HG02763 (cell line): ENCODE data around the gene GAPT.
A peak's percentile ranks its signal among the peaks of the same experiment; 100 is the strongest.
"Not testable (repeated sequence)": the region's sequence is repeated elsewhere in the genome, so short reads cannot be mapped to it uniquely, and the experiment has no call there.

Source experiments
- ATAC-seq: cut with Tn5 transposase; IDR thresholded peaks from one replicate; pipeline ENCODE4 v1.9.1; 2021; ENCODE audit warnings: mild to moderate bottlenecking, moderate library complexity; ENCODE audit not compliant: unreplicated experiment

Gene GAPT

DNA sequence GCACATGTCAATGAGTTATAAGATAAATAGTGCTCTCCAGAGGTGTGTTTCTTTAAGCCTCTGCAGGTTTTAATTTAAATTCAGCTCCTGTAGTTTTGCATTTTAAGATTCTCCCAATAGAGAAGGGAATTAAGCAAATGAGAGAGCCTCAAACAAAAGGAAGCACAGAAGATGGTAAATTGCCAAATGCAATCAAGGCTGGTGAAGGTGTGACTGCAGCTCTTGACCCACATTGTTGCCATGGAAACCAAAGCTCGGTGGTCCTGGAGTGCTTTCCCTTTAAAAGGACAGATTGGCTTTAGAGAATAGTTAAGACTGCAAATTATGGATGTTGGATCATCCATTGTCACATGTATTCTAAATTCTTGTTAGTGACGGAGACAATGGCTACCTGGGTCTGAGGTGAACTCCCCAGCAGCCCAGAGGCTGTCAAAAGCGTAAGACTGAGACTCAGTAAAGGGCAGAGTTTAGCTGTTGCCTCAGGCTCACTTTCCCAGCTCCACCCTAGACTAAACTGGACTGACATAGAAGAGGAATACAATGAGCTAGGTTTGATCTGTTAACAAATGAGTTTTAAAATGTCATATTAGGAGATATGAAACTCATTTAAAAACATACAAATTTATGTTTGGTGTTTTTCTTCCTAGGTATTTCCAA is 12.3 kb downstream of the GAPT start:
- no peak for ATAC-seq

GRCh38 chr5:58504766-58505165 is 13.5 kb downstream of the GAPT start:
- ATAC-seq: no peak

DNA sequence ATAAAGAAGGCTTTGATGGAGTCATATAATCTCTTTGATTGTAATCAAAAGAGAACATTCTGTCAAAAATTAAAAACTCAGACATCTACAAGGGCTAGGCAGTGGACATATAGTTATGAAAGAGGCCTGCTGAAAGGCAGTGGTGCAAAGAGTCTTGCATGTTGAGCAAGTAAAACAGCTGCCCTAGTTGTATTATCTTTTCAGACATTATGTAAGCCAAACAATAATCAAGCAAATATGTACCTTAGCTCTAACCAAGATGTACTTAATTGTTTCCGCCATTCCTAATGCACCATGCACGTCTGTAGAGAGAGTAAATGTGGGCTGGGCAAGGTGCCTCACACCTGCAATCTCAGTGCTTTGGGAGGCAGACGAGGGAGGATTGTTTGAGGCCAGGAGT is 14.3 kb downstream of the GAPT start:
- no peak for ATAC-seq

- no peak for ATAC-seq
Measured at GRCh38 chr5:58505971-58506640, 14.9 kb downstream of the GAPT start.

GRCh38 chr5:58507715-58508114 is 16.5 kb downstream of the GAPT start:
- ATAC-seq: no peak

- no peak for ATAC-seq
Measured at GRCh38 chr5:58517198-58517597, 26.0 kb downstream of the GAPT start.

DNA sequence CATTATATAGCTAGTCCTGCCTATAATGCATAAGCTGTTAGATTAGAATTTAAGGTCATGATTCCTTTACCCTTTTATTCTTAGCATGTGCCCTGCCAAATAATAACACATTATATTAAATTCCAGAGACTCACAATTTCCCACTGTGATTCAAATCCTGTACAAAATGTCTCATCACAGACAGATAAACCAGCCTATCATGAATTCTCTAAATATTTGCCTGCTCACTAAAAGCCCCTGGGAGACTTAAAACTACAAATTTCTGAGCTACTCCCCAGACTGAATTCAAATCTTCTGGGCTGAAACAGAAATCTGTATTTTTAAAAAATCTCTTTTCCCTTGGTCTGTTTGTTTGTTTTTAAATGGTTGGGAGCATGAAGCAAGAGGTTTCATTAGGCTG is 32.7 kb downstream of the GAPT start:
- no peak for ATAC-seq

DNA sequence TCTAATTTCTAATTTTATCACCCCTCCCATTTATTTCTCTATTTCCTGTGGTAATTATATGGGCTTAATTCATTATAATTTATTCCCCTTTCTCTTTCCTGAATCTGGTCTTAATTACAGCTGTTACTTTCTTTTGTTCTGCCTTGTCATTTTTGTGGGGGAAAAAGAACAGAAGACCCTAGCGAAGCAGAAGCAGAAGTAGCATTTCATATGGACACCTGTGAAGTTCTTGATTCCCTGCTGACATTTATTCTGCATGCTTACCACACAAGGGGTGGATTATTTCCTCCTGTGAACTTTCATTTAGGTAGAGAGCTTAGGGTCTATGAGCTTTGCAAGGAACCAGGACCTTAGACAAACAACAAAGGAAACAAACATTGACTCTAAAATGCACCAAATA is 33.3 kb downstream of the GAPT start:
- no peak for ATAC-seq

GRCh38 chr5:58530942-58531490 is 39.8 kb downstream of the GAPT start:
- no peak for ATAC-seq

DNA sequence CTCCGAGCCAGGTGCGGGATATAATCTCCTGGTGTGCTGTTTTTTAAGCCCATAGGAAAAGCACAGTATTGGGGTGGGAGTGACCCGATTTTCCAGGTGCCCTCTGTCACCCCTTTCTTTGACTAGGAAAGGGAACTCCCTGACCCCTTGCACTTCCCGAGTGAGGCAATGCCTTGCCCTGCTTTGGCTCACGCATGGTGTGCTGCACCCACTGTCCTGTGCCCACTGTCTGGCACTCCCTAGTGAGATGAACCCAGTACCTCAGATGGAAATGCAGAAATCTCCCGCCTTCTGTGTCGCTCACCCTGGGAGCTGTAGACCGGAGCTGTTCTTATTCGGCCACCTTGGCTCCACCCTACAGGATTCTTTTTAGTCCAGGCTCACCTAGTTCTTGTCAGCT is 50.7 kb downstream of the GAPT start:
- ATAC-seq: not testable (repeated sequence)

DNA sequence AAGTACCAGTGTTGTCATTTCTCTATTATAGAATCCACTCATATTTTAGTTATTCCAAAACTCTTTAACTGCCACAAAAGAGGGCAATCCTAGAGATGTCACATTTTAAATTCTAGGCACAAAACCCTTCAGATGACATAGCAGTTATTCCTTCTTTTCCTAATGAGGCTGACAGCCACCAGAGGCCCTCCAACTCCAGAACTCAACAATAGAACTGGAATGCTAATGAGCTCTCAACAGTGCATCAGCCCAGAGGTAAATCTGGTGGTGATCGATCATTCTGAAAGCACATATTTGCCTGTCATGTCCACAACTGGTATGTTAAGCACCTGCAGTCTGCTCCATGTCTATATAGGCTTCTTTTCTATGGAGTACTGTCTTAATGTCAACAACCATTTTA is 51.5 kb downstream of the GAPT start:
- no peak for ATAC-seq

- no peak for ATAC-seq
Measured at GRCh38 chr5:58543723-58544122, 52.5 kb downstream of the GAPT start.

DNA sequence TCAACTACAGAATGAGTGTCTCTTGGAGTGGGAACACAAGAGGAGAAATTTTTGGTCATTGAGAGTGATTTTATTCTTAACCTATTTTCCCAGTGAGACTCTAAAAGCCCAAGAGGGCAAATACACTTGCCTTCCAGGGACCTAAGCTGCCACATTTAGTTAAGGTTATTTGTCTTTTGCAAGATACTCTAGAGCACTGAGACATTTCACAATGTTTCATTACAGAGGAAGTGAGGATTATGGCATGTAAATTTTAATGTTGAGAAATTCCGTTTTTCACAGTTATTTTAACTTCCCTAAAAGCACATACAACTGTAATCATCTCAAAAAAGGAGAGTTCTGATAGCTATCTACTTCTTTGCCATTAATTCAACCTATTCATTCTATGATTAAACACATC is 53.0 kb downstream of the GAPT start:
- no peak for ATAC-seq

DNA sequence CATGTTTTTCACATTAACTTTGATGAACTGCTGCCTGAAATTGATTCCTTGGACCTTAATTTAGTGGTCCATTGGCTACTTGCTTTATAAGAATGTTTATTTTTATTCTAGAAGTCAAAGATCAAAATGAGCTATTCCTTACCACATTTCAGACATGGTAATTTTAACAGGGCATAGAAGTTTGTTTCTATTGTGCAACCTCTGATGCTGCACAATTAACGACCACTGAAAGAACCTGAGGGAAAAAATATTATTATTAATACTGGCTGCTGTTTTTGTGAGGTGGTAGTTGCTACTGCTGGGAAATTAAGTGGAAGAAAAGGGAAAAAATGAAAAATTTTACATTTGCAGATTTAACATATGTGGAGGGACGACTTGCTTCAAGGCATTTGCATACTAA is 53.7 kb downstream of the GAPT start:
- no peak for ATAC-seq

- peak; percentile 91 for ATAC-seq
Measured at GRCh38 chr5:58545912-58546311, 54.7 kb downstream of the GAPT start.
